ENCODE results near the gene FOXI1.

The FOXI1 gene

GRCh38 chr5:170149206-170149515 lies 43.5 kb downstream of the FOXI1 start:
- TF ChIP-seq ZNF654 (tag by site-specific recombination; IDR thresholded peaks at IDR 0.05; ENCODE audit: low read depth) (no peak), ZNF423 (tag by site-specific recombination; IDR thresholded peaks at IDR 0.05) (no peak), ZNF777 (tag by site-specific recombination; IDR thresholded peaks at IDR 0.05; ENCODE audit: borderline replicate concordance) (no peak), ZNF677 (tag by site-specific recombination; IDR thresholded peaks at IDR 0.05) (no peak), ZNF26 (tag by site-specific recombination; IDR thresholded peaks at IDR 0.05) (no peak), HOXA7 (CRISPR knock-in tag; IDR thresholded peaks at IDR 0.05; ENCODE audit: borderline replicate concordance) (no peak), ZEB2 (tag by site-specific recombination; IDR thresholded peaks at IDR 0.05) (no peak), ZNF776 (tag by site-specific recombination; IDR thresholded peaks at IDR 0.05; ENCODE audit: borderline replicate concordance) (no peak), ZNF280D (tag by site-specific recombination; IDR thresholded peaks at IDR 0.05) (no peak), ZNF132 (tag by site-specific recombination; IDR thresholded peaks at IDR 0.05; ENCODE audit: borderline replicate concordance) (no peak), ZNF248 (tag by site-specific recombination; IDR thresholded peaks at IDR 0.05) (no peak), FEZF1 (tag by site-specific recombination; IDR thresholded peaks at IDR 0.05) (no peak), ZNF585B (tag by site-specific recombination; IDR thresholded peaks at IDR 0.05) (no peak), ZNF548 (tag by site-specific recombination; IDR thresholded peaks at IDR 0.05) (no peak), ZNF138 (tag by site-specific recombination; IDR thresholded peaks at IDR 0.05; ENCODE audit: borderline replicate concordance) (no peak), ZNF155 (tag by site-specific recombination; IDR thresholded peaks at IDR 0.05) (no peak), ZNF146 (tag by site-specific recombination; IDR thresholded peaks at IDR 0.05) (no peak), ZNF324 (tag by site-specific recombination; IDR thresholded peaks at IDR 0.05) (no peak), EGR2 (tag by site-specific recombination; IDR thresholded peaks at IDR 0.05; ENCODE audit: low read depth) (no peak), ZNF558 (tag by site-specific recombination; IDR thresholded peaks at IDR 0.05) (no peak)
- no peaks in the 10 kb centered on the region for H3K9me3 ChIP-seq (ENCODE audit: control insufficient read depth, insufficient read depth, low read depth, low read length)
- H3K36me3 ChIP-seq (ENCODE audit: control insufficient read depth in 2 of 2, insufficient read depth in 1 of 2, low read length in 2 of 2) = no peaks in the 10 kb centered on the region
- CTCF ChIA-PET = no interaction called here
- no peak overlapping the region for H3K27ac ChIP-seq (ENCODE audit: extremely low read depth, low read depth, low read length)
- H3K4me1 ChIP-seq (ENCODE audit: control insufficient read depth, insufficient read depth, low read length) = no peaks in the 10 kb centered on the region
- no peak overlapping the region for H3K4me3 ChIP-seq (ENCODE audit: low read depth, low read length)
- POLR2A ChIA-PET = no interaction called here

GRCh38 chr5:170150713-170151096 lies 45.0 kb downstream of the FOXI1 start:
- POLR2A ChIA-PET = no interaction called here
- TF ChIP-seq KLF9 (tag by site-specific recombination; IDR thresholded peaks at IDR 0.05; ENCODE audit: low read depth) (no peak), WT1 (tag by site-specific recombination; IDR thresholded peaks at IDR 0.05) (no peak), ZNF121 (tag by site-specific recombination; IDR thresholded peaks at IDR 0.05) (no peak), HOXD13 (CRISPR knock-in tag; IDR thresholded peaks at IDR 0.05; ENCODE audit: borderline replicate concordance) (no peak), TCF7L2 (IDR thresholded peaks at IDR 0.05; ENCODE audit: borderline replicate concordance, low read depth, low read length) (no peak), ZNF280C (tag by site-specific recombination; IDR thresholded peaks at IDR 0.05) (no peak), GFI1B (tag by site-specific recombination; IDR thresholded peaks at IDR 0.05) (no peak), KLF16 (tag by site-specific recombination; IDR thresholded peaks at IDR 0.05) (no peak), REST (tag by site-specific recombination; IDR thresholded peaks at IDR 0.05) (no peak)

More at GRCh38 chr5:170150713-170151096, 45.0 kb downstream of the FOXI1 start:
- no peaks in the 10 kb centered on the region for H3K4me1 ChIP-seq (ENCODE audit: control insufficient read depth, insufficient read depth, low read length)
- CTCF ChIA-PET = interaction anchor here (0.8 to 1.3 kb wide), 2 partner anchors 34 to 170 kb away, joined by 3 to 4 read pairs; partner anchors contain the start of gene INSYN2B
- no peaks in the 10 kb centered on the region for H3K9me3 ChIP-seq (ENCODE audit: control insufficient read depth, insufficient read depth, low read depth, low read length)
- no peak overlapping the region for H3K27ac ChIP-seq (ENCODE audit: extremely low read depth, low read depth, low read length)
- no peaks in the 10 kb centered on the region for H3K36me3 ChIP-seq (ENCODE audit: control insufficient read depth in 2 of 2, insufficient read depth in 1 of 2, low read length in 2 of 2)
- H3K4me3 ChIP-seq (ENCODE audit: low read depth, low read length) = no peak overlapping the region

All from HEK293 (cell line).